ENCODE measurements around the gene PPP1CA.
"Not testable (repeated sequence)": the region's sequence is repeated elsewhere in the genome, so short reads cannot be mapped to it uniquely, and the experiment has no call there.

The PPP1CA gene

GRCh38 chr11:67416416-67417335 lies 15.0 kb upstream of the PPP1CA start:
- peak; percentile 79 for DNase-seq

- no peak for DNase-seq
Measured at GRCh38 chr11:67415501-67416304, 14.0 kb upstream of the PPP1CA start, which contains the start of gene CARNS1. TSS of gene CARNS1 (plus strand) at chr11:67415678. CDS start at chr11:67416200, 522 bp downstream.

DNA sequence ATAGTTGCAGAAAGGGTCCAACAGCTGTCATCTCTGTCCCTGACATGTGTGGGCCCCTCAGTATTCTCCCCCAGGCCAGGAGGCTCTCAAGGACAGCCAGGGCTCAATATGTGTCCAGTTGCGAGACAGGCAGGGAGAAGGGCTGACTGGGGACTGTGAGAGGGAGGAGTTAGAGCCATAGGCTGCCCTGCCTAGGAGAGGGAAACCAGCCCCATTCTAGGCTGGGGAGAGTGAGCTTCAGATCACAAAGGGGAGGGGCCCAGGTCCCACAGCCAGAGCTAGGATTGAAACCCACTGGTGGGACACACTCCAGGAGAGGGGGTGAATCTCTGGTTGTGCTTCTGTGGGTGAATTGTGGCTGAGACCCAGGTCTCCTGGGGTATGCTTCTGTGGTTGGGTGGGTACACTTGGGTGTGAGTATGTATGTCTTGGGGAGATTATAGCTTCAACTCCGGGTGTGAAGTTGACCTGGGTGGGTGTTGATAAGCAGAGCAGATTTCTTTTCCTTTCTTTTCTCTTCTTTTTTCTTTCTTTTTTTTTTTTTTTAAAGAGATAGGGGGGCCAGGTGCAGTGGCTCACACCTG lies 11.7 kb upstream of the PPP1CA start:
- DNase-seq = no peak

DNA sequence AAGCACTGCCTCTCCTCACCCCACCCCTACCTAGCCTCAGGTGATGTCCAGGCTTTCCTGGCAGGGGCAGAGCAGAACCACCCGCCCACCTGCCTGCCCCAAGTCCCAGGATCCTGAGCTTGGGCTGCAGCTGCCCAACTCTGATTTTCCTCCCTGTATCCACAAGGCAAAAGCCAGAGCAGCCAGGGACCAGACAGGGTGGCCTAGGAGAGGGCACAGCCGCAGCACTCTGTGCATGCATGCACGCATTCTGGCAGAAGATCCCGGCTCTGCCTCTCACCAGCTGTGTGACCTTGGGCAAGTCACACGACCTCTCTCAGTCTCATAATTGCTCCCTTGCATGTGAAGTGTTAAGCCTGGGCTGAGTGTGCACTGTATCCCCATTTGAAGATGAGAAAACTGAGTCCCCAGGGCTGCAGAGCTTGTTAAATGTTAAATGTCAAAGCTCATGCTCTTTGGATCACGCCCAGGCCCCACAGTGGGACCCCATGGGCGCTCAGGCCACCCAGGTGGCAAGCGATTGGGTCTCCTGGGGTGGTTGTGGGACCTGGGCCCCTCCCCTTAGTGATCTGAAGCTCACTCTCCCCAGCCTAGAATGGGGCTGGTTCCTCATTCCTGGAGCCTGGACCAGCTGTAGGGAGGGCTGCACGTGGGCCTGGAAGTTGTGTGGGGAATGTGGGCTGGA lies 11.0 kb upstream of the PPP1CA start:
- DNase-seq = no peak

GRCh38 chr11:67411785-67412152 lies 10.1 kb upstream of the PPP1CA start:
- DNase-seq = no peak

DNA sequence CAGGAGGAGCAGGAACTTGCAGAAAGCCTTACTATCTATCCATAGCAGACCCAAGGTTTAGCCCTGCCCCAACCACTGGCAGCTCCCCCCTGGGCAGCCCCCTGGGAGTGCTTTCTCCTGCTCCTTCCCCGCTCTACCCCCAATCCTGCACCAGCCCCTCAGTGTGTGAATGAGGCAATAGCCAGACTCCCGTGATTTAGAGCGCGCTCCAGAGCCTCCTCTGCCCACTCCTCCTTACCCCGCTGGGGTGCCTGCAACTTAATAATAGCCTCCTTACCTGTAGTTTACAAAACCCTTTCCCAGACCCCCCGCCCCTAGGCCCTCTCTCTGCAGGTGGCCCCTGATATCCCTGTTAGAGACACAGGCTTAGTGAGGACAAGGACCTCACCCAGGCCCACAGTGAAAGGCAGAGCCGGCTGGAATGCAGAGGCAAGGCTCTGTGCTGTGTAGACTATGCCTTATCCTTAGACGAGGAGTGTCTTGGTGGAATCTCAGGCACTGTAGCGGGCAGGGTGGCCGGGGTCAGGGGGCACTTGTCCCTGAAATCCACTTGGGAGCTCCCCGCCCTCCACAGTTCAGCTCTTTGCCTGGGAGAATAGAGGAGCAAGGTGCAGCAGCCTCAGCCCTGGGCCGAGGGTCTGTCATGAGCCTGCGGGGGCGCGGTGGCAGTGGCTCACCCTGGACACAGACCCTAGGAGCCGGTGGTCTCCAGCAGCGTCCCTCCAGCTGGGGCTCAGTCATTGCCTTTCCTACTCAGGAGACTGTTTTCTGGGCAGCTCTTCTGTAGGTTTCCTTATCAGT lies 9.5 kb upstream of the PPP1CA start:
- DNase-seq = no peak

- DNase-seq = no peak
Measured at GRCh38 chr11:67410369-67410831, 8.7 kb upstream of the PPP1CA start.

DNA sequence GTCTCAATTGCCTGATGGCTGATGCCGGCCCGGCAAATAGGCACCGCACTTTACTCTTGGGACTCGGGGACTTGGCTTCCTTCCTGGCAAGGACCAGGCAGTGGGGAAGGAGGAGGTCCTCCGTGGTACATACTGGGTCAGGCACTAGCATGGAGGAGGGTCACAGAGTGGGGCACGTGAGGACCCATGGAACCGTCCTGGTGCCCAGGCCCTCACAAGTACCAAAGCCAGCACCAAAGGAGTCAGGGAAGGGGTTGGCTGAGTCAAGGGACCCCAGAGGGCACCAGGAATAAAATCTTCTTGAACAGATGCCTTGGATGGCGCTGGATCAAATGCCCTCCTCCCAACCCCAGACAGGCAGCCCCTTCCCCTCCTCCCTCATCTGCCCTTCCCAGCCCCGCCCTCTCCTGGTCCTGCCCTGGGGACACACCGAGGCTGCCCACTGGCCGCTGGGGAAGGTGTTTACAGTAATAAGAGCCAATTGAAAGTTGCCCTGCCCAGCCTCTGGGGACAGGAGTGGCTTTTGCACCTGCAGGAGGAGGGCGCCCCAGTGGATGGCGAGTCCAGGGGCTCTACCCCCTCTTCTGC lies 8.2 kb upstream of the PPP1CA start:
- no peak for DNase-seq

- peak; percentile 63 for DNase-seq
Measured at GRCh38 chr11:67409261-67409666, 7.6 kb upstream of the PPP1CA start.

- DNase-seq = no peak
Measured at GRCh38 chr11:67408437-67409200, 7.0 kb upstream of the PPP1CA start.

GRCh38 chr11:67407688-67408163 lies 6.1 kb upstream of the PPP1CA start:
- DNase-seq = no peak

DNA sequence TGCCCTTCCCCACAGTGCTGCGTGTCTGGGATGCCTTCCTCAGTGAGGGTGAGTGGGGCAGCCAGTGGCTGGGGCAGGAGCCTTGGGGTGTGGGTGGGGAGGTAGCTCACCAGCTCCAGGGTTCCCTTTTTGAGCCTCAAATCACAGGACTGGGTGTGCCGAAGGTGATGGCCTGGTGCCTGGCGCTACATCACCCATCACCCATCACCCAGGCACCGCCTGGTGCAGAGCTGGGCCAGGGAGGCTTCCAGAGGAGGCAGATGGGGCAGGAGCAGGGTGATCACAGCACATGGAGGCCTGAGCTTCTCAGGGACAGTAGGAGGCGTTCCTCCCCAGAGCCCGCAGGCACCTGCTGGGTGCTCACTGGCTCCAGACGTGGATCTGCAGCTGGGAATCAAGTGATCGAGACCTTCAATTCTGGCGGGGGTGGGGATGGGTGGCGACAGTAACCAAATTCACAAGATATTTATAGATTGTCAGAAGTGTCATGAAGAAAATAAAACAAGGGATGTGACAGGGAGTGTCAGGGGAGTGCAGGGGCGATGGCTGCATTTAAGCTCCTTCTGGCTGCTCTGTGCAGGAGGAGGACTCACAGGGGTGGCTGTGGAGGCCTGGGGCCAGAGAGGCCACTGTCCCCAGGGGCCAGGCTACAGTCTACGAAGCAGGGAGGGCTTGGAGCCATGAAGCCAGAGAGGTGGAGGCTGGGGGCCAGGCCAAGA lies 5.5 kb upstream of the PPP1CA start:
- DNase-seq = no peak

- DNase-seq = no peak
Measured at GRCh38 chr11:67406420-67406968, 4.8 kb upstream of the PPP1CA start.

GRCh38 chr11:67405688-67406339 lies 4.2 kb upstream of the PPP1CA start:
- no peak for DNase-seq

- no peak for DNase-seq
Measured at GRCh38 chr11:67405196-67405567, 3.5 kb upstream of the PPP1CA start.

GRCh38 chr11:67404515-67405195 lies 3.0 kb upstream of the PPP1CA start:
- peak; percentile 38 for DNase-seq

GRCh38 chr11:67403085-67403484 lies 1.4 kb upstream of the PPP1CA start:
- not testable (repeated sequence) for DNase-seq

GRCh38 chr11:67402192-67402839 lies 658 bp upstream of the PPP1CA start:
- not testable (repeated sequence) for DNase-seq
